CD4-positive, alpha-beta T cell treated with Interferon gamma for 1 hour (primary cell): Measurements from ENCODE around the gene ZNF549.

Experiments used
- DNase-seq: peaks from one replicate; pipeline ENCODE4 v3.0.0-alpha.2; 2020

Gene ZNF549

GRCh38 chr19:57570707-57571106 lies 43.6 kb downstream of the ZNF549 start:
- no peak for DNase-seq

DNA sequence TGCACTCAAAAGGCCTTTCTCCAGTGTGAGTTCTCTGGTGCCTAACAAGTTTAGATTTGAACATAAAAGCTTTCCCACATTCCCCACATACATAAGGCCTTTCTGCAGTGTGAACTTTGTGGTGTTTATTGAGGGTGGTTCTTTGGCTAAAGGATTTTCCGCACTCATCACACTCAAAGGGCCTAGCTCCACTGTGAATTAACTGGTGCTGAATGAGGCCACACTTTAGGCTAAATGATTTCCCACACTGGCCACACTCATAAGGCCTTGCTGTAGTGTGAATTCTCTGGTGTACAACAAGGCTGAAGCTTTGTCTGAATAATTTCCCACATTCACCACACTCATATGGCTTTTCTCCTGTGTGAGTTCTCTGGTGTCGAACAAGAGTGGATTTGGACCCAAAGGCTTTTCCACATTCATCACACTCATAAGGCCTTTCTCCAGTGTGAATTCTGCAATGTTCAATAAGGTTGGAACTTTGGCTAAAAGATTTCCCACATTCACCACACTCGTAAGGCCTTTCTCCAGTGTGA lies 45.3 kb downstream of the ZNF549 start:
- DNase-seq, result no peak

DNA sequence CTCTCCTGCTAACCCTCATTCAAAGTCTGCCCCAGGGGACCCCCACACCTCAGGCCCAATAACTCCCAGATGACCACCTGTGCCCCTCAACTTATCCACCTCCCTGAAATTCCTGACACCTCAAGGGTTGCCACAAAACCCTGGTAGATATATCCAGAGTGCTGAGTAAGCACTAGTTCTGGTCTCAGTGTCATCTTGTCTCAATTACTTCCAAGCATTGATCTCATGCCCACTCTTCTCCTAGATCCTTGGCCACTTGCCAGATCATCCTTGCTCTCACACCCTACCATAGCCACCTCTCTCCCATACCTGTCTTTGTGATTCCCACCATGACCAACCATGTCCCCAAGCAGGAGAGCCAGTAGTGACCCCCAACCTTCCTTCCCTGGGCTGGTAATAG lies 49.5 kb downstream of the ZNF549 start:
- DNase-seq, result no peak

DNA sequence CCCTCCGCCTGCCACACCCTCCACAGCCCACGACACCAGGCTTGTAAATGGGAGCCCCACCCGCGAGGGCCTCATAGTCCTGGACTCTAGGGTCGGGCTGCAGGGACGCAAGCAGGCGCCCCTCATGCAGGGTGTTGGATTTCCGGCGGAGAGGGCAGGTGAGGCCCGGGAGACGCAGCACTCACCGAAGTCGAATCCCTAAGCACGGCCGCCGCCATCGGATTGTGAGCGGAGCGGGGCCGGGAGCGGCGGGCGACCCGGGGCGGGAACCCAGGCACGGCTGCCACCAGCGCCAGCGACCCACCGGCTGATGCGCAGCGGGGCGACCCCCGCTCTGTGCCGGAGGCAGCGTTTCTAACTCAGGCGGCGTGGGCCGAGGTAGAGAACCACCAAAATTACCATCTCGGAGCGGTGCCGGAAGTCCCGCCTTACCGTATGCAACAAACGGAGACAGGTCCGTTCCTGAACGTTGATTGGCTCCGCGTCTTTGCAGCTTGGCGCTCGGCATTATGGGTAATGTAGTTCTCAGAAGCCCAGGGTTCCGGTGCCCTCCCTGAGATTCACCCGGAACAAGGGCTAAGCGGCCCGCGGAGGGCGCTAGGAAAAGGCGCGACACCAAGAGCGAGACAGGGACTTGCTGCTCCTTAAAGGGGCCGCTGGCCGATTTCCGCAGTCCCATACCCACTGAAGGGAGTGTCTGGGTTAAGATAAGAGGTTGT lies 51.5 kb downstream of the ZNF549 start, which contains the start of gene ZNF416:
TSS of gene ZNF416 (minus strand) at position 425 of the 719 bp plus-strand sequence. CDS start at position 218, 207 bp downstream.
- DNase-seq, result peak; percentile 98

- DNase-seq, result no peak
Measured at GRCh38 chr19:57583104-57583520, 56.0 kb downstream of the ZNF549 start.

DNA sequence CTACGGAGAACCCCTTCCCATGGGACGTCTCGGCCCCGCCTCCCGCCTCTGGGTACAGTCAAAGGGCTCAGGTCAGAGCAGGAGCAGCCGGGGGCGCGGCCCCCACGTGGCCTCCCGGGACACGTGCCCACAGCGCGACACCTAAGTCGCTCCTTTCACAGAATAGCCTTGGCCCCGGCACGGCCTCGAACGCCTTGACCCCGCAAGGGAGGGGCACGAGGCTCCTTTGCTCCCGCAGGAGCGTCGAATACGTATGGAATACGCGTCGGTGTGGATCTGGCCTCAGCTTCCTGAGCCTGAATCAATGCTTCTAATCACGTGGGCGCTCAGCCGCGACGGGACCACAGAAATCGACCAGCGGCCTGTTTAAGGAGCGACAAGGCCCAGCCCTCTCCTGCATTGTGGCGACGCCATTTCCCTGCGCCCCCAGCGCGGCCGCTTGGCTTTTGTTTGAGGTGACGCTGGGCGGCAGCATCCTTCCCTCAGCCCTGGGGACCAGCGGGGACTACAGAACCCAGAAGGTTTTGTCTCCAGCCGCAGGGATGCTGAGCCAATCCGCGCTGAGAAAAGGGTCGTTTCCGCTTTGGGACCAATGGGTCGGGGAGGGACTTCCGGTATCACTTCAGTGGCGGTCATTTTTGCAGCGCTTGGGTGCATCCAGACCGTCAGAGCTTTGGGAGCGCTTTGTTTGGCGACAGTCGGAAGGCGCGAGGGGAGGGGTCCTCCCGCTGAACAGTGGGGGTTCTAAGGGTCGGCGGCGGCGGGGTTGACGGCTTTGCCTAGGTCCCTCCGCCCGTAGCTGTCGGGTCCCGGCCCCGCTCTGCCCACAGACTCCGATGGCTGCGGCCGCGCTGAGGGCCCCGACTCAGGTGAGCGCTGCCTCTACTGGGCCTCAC lies 56.6 kb downstream of the ZNF549 start, which contains the start of gene ZIK1:
TSS of gene ZIK1 (plus strand) at position 625 of the 896 bp plus-strand sequence. CDS start at position 837, 212 bp downstream.
- peak; percentile 93 for DNase-seq

DNA sequence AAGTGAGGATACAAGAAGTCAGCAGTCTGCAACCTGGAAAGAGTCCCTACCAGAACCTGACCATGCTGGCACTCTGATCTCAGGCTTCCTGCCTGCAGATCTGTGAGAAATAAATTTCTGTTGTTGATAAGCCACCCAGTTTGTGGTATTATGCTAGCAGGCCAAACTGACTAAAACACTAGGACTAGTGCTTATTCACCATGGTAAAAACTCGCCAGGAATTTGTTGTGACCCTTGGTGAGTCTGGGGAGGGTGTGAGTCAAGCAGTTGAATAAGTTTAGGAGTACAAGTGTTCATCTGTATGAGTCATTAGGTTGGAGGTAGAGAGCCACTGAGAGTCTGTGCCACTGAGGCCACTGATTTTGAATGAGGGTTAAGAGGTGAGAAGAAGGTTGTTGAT lies 60.4 kb downstream of the ZNF549 start:
- DNase-seq, result no peak

- DNase-seq, result no peak
Measured at GRCh38 chr19:57599377-57599760, 72.2 kb downstream of the ZNF549 start.

- DNase-seq, result peak; percentile 86
Measured at GRCh38 chr19:57599761-57600383, 72.7 kb downstream of the ZNF549 start, which contains the start of gene ZNF530. Gene ZNF530 (plus strand): TSS chr19:57599885. CDS start chr19:57604346, 4,461 bp downstream.

DNA sequence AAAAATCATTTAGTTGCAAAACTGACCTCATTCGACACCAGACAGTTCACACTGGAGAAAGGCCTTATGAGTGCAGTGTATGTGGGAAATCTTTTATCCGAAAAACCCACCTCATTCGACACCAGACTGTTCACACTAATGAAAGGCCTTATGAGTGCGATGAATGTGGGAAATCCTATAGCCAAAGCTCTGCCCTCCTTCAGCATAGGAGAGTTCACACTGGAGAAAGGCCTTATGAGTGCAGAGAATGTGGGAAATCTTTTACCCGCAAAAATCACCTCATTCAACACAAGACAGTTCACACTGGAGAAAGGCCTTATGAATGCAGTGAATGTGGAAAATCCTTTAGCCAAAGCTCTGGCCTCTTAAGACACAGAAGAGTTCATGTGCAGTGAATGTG lies 79.8 kb downstream of the ZNF549 start:
- DNase-seq, result no peak
